ENCODE measurements around the gene RFPL2. TPM values are rescaled to one million over a fixed set of nuclear protein-coding genes. Genes with fewer than 3 reads are reported as not detected.
"Not testable (repeated sequence)": the region's sequence is repeated elsewhere in the genome, so short reads cannot be mapped to it uniquely, and the experiment has no call there.

RFPL2 gene
- total RNA-seq, 1 donor from 2014 or later = not detected

GRCh38 chr22:32175683-32176644 lies 28.9 kb downstream of the RFPL2 start:
- Mint-ChIP-seq H3K27ac (ENCODE audit: unreplicated experiment) (no peak overlapping the region), H3K36me3 (ENCODE audit: unreplicated experiment) (no peaks in the 10 kb centered on the region), H3K4me1 (ENCODE audit: unreplicated experiment) (no peaks in the 10 kb centered on the region), H3K9me3 (ENCODE audit: unreplicated experiment) (no peaks in the 10 kb centered on the region), H3K27me3 (ENCODE audit: unreplicated experiment) (peaks cover 9% of the 10 kb centered on the region), H3K4me3 (ENCODE audit: unreplicated experiment) (no peak overlapping the region)
- no peak for TF ChIP-seq CTCF (IDR thresholded peaks at IDR 0.05)
- DNase-seq (ENCODE audit: extremely low spot score, unreplicated experiment) = peak; percentile 84

- no peaks in the 10 kb centered on the region for H3K9me3 Mint-ChIP-seq (ENCODE audit: unreplicated experiment)
- no peak overlapping the region for H3K4me3 Mint-ChIP-seq (ENCODE audit: unreplicated experiment)
- no peaks in the 10 kb centered on the region for H3K36me3 Mint-ChIP-seq (ENCODE audit: unreplicated experiment)
- no peak for TF ChIP-seq CTCF (IDR thresholded peaks at IDR 0.05)
- H3K4me1 Mint-ChIP-seq (ENCODE audit: unreplicated experiment) = no peaks in the 10 kb centered on the region
- H3K27me3 Mint-ChIP-seq (ENCODE audit: unreplicated experiment) = peaks cover 9% of the 10 kb centered on the region
- H3K27ac Mint-ChIP-seq (ENCODE audit: unreplicated experiment) = no peak overlapping the region
- DNase-seq (ENCODE audit: extremely low spot score, unreplicated experiment) = no peak
Observed at GRCh38 chr22:32175115-32175514, 29.8 kb downstream of the RFPL2 start.

- no peak for DNase-seq (ENCODE audit: extremely low spot score, unreplicated experiment)
- no peak for TF ChIP-seq CTCF (IDR thresholded peaks at IDR 0.05)
- Mint-ChIP-seq H3K27ac (ENCODE audit: unreplicated experiment) (no peak overlapping the region), H3K27me3 (ENCODE audit: unreplicated experiment) (peaks cover 5% of the 10 kb centered on the region), H3K4me3 (ENCODE audit: unreplicated experiment) (no peak overlapping the region), H3K4me1 (ENCODE audit: unreplicated experiment) (no peaks in the 10 kb centered on the region), H3K9me3 (ENCODE audit: unreplicated experiment) (no peaks in the 10 kb centered on the region), H3K36me3 (ENCODE audit: unreplicated experiment) (no peaks in the 10 kb centered on the region)
Observed at GRCh38 chr22:32165681-32166080, 39.2 kb downstream of the RFPL2 start.

- no peaks in the 10 kb centered on the region for H3K4me1 Mint-ChIP-seq (ENCODE audit: unreplicated experiment)
- TF ChIP-seq CTCF (IDR thresholded peaks at IDR 0.05) = no peak
- peak; percentile 59 for DNase-seq (ENCODE audit: extremely low spot score, unreplicated experiment)
- no peaks in the 10 kb centered on the region for H3K9me3 Mint-ChIP-seq (ENCODE audit: unreplicated experiment)
- no peak overlapping the region for H3K27ac Mint-ChIP-seq (ENCODE audit: unreplicated experiment)
- H3K27me3 Mint-ChIP-seq (ENCODE audit: unreplicated experiment) = peaks cover 5% of the 10 kb centered on the region
- no peaks in the 10 kb centered on the region for H3K36me3 Mint-ChIP-seq (ENCODE audit: unreplicated experiment)
- H3K4me3 Mint-ChIP-seq (ENCODE audit: unreplicated experiment) = no peak overlapping the region
Observed at GRCh38 chr22:32164075-32164860, 40.6 kb downstream of the RFPL2 start.

GRCh38 chr22:32160411-32160810 lies 44.5 kb downstream of the RFPL2 start:
- not testable (repeated sequence) for H3K4me3 Mint-ChIP-seq (ENCODE audit: unreplicated experiment); H3K4me1 Mint-ChIP-seq (ENCODE audit: unreplicated experiment); H3K36me3 Mint-ChIP-seq (ENCODE audit: unreplicated experiment); H3K27me3 Mint-ChIP-seq (ENCODE audit: unreplicated experiment); H3K27ac Mint-ChIP-seq (ENCODE audit: unreplicated experiment); H3K9me3 Mint-ChIP-seq (ENCODE audit: unreplicated experiment)
- peak; percentile 19 for DNase-seq (ENCODE audit: extremely low spot score, unreplicated experiment)
